B cell (primary cell): ENCODE data around the gene CD63. TPM values are rescaled to one million over a fixed set of nuclear protein-coding genes. Genes with fewer than 3 reads are reported as not detected.

Source experiments
- ATAC-seq: fragments of 200-7000 bp; cut with Tn5 transposase; one replicate; pipeline ENCODE4 v1.10.0; 2021; ENCODE audit warnings: low read depth, mild to moderate bottlenecking, moderate number of reproducible peaks, moderate library complexity
- CTCF ChIA-PET: fragments of 350-600 bp; sonication (Branson Sonifier 250); formaldehyde crosslinking; loops from one replicate; lab custom pipeline; 2021; ENCODE audit warnings: antibody characterized with exemption, inconsistent platforms; lab: Charles Lee
- POLR2A ChIA-PET: fragments of 350-600 bp; sonication (Branson Sonifier 250); formaldehyde crosslinking; loops from one replicate; lab custom pipeline; 2021; ENCODE audit warnings: antibody characterized with exemption; lab: Charles Lee
- DNase-seq: peaks from one replicate; pipeline ENCODE4 v3.0.0; 2013
- H2AFZ ChIP-seq: 2 replicates; pipeline ENCODE4 v1.6.1; 2012; ENCODE audit warnings: mild to moderate bottlenecking, low read depth, low read length; ENCODE audit not compliant: insufficient read depth, poor library complexity, severe bottlenecking
- H3K27ac ChIP-seq, 2 donors: 1 replicate in 1 of 2; 2 replicates in 1 of 2; pipeline ENCODE4 v1.5.1; 2012 to 2013; ENCODE audit warnings: low read length in 2 of 2, mild to moderate bottlenecking in 2 of 2, moderate library complexity in 1 of 2
- H3K27me3 ChIP-seq, 4 experiments: fragments of 200-600 bp in 1 of 4; sonication (generic) in 1 of 4; replicated peaks in 1 of 4; 1 replicate in 2 of 4; 2 replicates in 2 of 4; pipeline versions ENCODE4 v1.6.1 to v1.7.0; 2013 to 2016; ENCODE audit warnings: low read length in 3 of 4, mild to moderate bottlenecking in 2 of 4, mixed read lengths in 1 of 4, moderate library complexity in 1 of 4; ENCODE audit not compliant: insufficient read depth in 4 of 4, control insufficient read depth in 3 of 4; ENCODE audit errors: control extremely low read depth in 1 of 4
- H3K36me3 ChIP-seq, 2 experiments: replicated peaks in 1 of 2; 1 replicate in 1 of 2; 2 replicates in 1 of 2; pipeline versions ENCODE4 v1.6.1 to v1.7.1; 2013; ENCODE audit warnings: low read length in 1 of 2; ENCODE audit not compliant: insufficient read depth in 2 of 2, control insufficient read depth in 1 of 2; ENCODE audit errors: control extremely low read depth in 1 of 2, extremely low read depth in 1 of 2
- H3K4me1 ChIP-seq, 2 donors: fragments of 200-600 bp in 1 of 2; sonication (generic) in 1 of 2; 1 replicate in 1 of 2; 2 replicates in 1 of 2; pipeline versions ENCODE4 v1.5.1 to v1.6.1; 2013 to 2017; ENCODE audit warnings: low read length in 2 of 2; ENCODE audit not compliant: control insufficient read depth in 2 of 2, insufficient read depth in 2 of 2
- H3K4me2 ChIP-seq: replicated peaks from 2 replicates; pipeline ENCODE3; 2012; ENCODE audit warnings: mild to moderate bottlenecking, low read depth, low read length; ENCODE audit not compliant: poor library complexity, severe bottlenecking
- H3K4me3 ChIP-seq, 5 experiments: fragments of 200-600 bp in 1 of 5; sonication (generic) in 1 of 5; 1 replicate in 3 of 5; 2 replicates in 2 of 5; pipeline versions ENCODE4 v1.5.1 to v1.7.0; 2011 to 2016; ENCODE audit warnings: low read length in 4 of 5, mild to moderate bottlenecking in 4 of 5, low read depth in 2 of 5, control low read depth in 1 of 5, moderate library complexity in 1 of 5; ENCODE audit not compliant: insufficient read depth in 1 of 5; ENCODE audit errors: control extremely low read depth in 1 of 5, extremely low read depth in 1 of 5
- H3K79me2 ChIP-seq: fragments of 200-600 bp; sonication (generic); one replicate; pipeline ENCODE4 v1.6.0; 2016; ENCODE audit warnings: low read length; ENCODE audit not compliant: control insufficient read depth, insufficient read depth
- H3K9ac ChIP-seq: fragments of 200-600 bp; sonication (generic); 2 replicates; pipeline ENCODE4 v1.6.1; 2017; ENCODE audit warnings: mild to moderate bottlenecking, low read length, moderate library complexity
- H3K9me3 ChIP-seq, 3 donors: one replicate each; pipeline versions ENCODE4 v1.6.1 to v1.7.1; 2013; ENCODE audit warnings: low read length in 2 of 3; ENCODE audit not compliant: control insufficient read depth in 2 of 3, insufficient read depth in 1 of 3; ENCODE audit errors: control extremely low read depth in 1 of 3
- H4K20me1 ChIP-seq: 2 replicates; pipeline ENCODE4 v1.6.0; 2012; ENCODE audit warnings: mild to moderate bottlenecking, low read length; ENCODE audit not compliant: insufficient read depth, control insufficient read depth, poor library complexity, severe bottlenecking
- H3K27ac Mint-ChIP-seq: one replicate; pipeline ENCODE4 v1.8.0; 2021; ENCODE audit warnings: mixed read lengths
- H3K27me3 Mint-ChIP-seq: one replicate; pipeline ENCODE4 v1.8.0; 2021; ENCODE audit warnings: mixed read lengths
- H3K4me1 Mint-ChIP-seq: one replicate; pipeline ENCODE4 v1.8.0; 2021; ENCODE audit warnings: mixed read lengths
- H3K4me3 Mint-ChIP-seq: one replicate; pipeline ENCODE4 v1.8.0; 2021; ENCODE audit warnings: mixed read lengths
- H3K9me3 Mint-ChIP-seq: one replicate; pipeline ENCODE4 v1.8.0; 2022; ENCODE audit warnings: mixed read lengths; ENCODE audit not compliant: insufficient read depth
- CTCF ChIP-seq: fragments of 200-600 bp; IDR thresholded peaks from one replicate; pipeline ENCODE4 v1.8.0; 2022; ENCODE audit warnings: antibody characterized with exemption, mild to moderate bottlenecking
- WGBS: methylation state at CpG from one replicate; pipeline ENCODE4 v1.1.5; 2013; ENCODE audit warnings: missing lambda C conversion rate; ENCODE audit not compliant: insufficient coverage; 5-methylcytosine and 5-hydroxymethylcytosine counted together
- intact Hi-C: fragments of 100-400 bp; cut with micrococcal nuclease; formaldehyde crosslinking; loops from one replicate; pipeline ENCODE4 v1.10.0; 2022
- polyA plus RNA-seq: library from polyadenylated mRNA; depleted of rRNA; stranded (reverse); fragments of >200 nt; gene quantifications from 2 replicates; pipeline ENCODE4 v1.2.3, GENCODE V29; 2012
- total RNA-seq, 2 donors: library from RNA; stranded (reverse); fragments of 120-200 nt in 1 of 2; gene quantifications; 1 replicate in 1 of 2; 2 replicates in 1 of 2; pipeline versions ENCODE4 v1.2.3 to v1.2.4, GENCODE V29; 2013 to 2022

Gene CD63
- total and polyA plus RNA-seq, 2 donors (not counting 1 experiment from before 2014, with no cell fraction given) = 43.0 to 104 TPM

- WGBS = 88% methylated on average over 1 of the region's 13 CpGs
- Mint-ChIP-seq H3K9me3 (no peaks in the 10 kb centered on the region), H3K4me1 (peaks cover 33% of the 10 kb centered on the region), H3K27me3 (no peaks in the 10 kb centered on the region), H3K4me3 (peak overlapping the region; percentile 83), H3K27ac (peak overlapping the region; percentile 59)
- intact Hi-C loops = no loop called here
- H3K36me3 ChIP-seq = no peaks in the 10 kb centered on the region
- peak overlapping the region in 3 of 5 experiments; percentile 35 to 42 (median 40) for H3K4me3 ChIP-seq
- H3K4me2 ChIP-seq = peak overlapping the region; percentile 64
- peak; percentile 45 for ATAC-seq
- H3K79me2 ChIP-seq = no peaks in the 10 kb centered on the region
- H3K9ac ChIP-seq = peak overlapping the region; percentile 3
- peak; percentile 43 for DNase-seq
- POLR2A ChIA-PET = interaction anchor here (0.5 to 0.9 kb wide), 3 partner anchors 14 to 364 kb away, joined by 3 to 9 read pairs (median 5); no protein-coding TSS in a partner anchor
- no peaks in the 10 kb centered on the region for H3K27me3 ChIP-seq
- H3K9me3 ChIP-seq = no peaks in the 10 kb centered on the region
- H4K20me1 ChIP-seq = no peaks in the 10 kb centered on the region
- H3K27ac ChIP-seq = peak overlapping the region in 1 of 2 donors; percentile 61
- CTCF ChIA-PET = interaction anchor here (0.8 to 2.6 kb wide), 7 partner anchors 9 to 38 kb away, joined by 3 to 25 read pairs (median 4); partner anchors contain the start of genes BLOC1S1 and ITGA7
- peak overlapping the region; percentile 62 for H2AFZ ChIP-seq
- H3K4me1 ChIP-seq = peaks cover 23 to 37% of the 10 kb centered on the region in 2 donors
- TF ChIP-seq CTCF = no peak
Measured at GRCh38 chr12:55682087-55682796, 46.6 kb downstream of the CD63 start.
